H9 (cell line): Measurements from ENCODE around the gene QSOX1. TPM values are rescaled to one million over a fixed set of nuclear protein-coding genes. Genes with fewer than 3 reads are reported as not detected.
A peak's percentile ranks its signal among the peaks of the same experiment; 100 is the strongest.

Experiments used
- DNase-seq: peaks from one replicate; pipeline ENCODE4 v3.0.0-alpha.2; 2017
- H2AFZ ChIP-seq: one replicate; pipeline ENCODE4 v1.6.1; 2013; ENCODE audit warnings: mild to moderate bottlenecking, low read length, control low read depth, moderate library complexity
- H2AK5ac ChIP-seq: 2 replicates; pipeline ENCODE4 v1.6.1; 2013; ENCODE audit warnings: low read length, control low read depth, mixed read lengths; ENCODE audit not compliant: insufficient read length
- H2BK120ac ChIP-seq: one replicate; pipeline ENCODE4 v1.6.1; 2013; ENCODE audit warnings: low read depth, mild to moderate bottlenecking, low read length, control low read depth, inconsistent platforms; ENCODE audit not compliant: poor library complexity, severe bottlenecking
- H2BK12ac ChIP-seq: 2 replicates; pipeline ENCODE4 v1.6.1; 2013; ENCODE audit warnings: low read length, control low read depth, mixed read lengths, low read depth; ENCODE audit not compliant: insufficient read length
- H2BK15ac ChIP-seq: 2 replicates; pipeline ENCODE4 v1.6.1; 2013; ENCODE audit warnings: low read depth, low read length, control low read depth
- H2BK20ac ChIP-seq: one replicate; pipeline ENCODE4 v1.6.1; 2013; ENCODE audit warnings: low read depth, mild to moderate bottlenecking, low read length, control low read depth, inconsistent platforms; ENCODE audit not compliant: poor library complexity, severe bottlenecking
- H2BK5ac ChIP-seq: 2 replicates; pipeline ENCODE4 v1.6.1; 2013; ENCODE audit warnings: low read length, control low read depth, mixed read lengths; ENCODE audit not compliant: insufficient read length
- H3K14ac ChIP-seq: 2 replicates; pipeline ENCODE4 v1.6.1; 2013; ENCODE audit warnings: low read length, control low read depth; ENCODE audit not compliant: insufficient read depth
- H3K18ac ChIP-seq: 2 replicates; pipeline ENCODE4 v1.6.1; 2013; ENCODE audit warnings: low read depth, mild to moderate bottlenecking, mixed read lengths, low read length, control low read depth; ENCODE audit not compliant: insufficient read length
- H3K23ac ChIP-seq: 2 replicates; pipeline ENCODE4 v1.6.1; 2013; ENCODE audit warnings: low read length, control low read depth, mixed read lengths, low read depth; ENCODE audit not compliant: insufficient read length
- H3K23me2 ChIP-seq: 2 replicates; pipeline ENCODE4 v1.6.1; 2013; ENCODE audit warnings: low read depth, mild to moderate bottlenecking, mixed read lengths, low read length, control low read depth; ENCODE audit not compliant: insufficient read length, poor library complexity, severe bottlenecking
- H3K27ac ChIP-seq: 2 replicates; pipeline ENCODE4 v1.5.1; 2013; ENCODE audit warnings: low read length, control low read depth, mixed read lengths, low read depth; ENCODE audit not compliant: insufficient read length
- H3K27me3 ChIP-seq: 2 replicates; pipeline ENCODE4 v1.6.1; 2013; ENCODE audit warnings: low read length, control low read depth, inconsistent platforms; ENCODE audit not compliant: insufficient read depth
- H3K4ac ChIP-seq: 2 replicates; pipeline ENCODE4 v1.6.1; 2013; ENCODE audit warnings: low read depth, mild to moderate bottlenecking, control low read depth, inconsistent platforms, low read length, moderate library complexity
- H3K4me1 ChIP-seq: 2 replicates; pipeline ENCODE4 v1.6.1; 2013; ENCODE audit warnings: low read length, control low read depth, inconsistent platforms; ENCODE audit not compliant: insufficient read depth
- H3K4me2 ChIP-seq: 2 replicates; pipeline ENCODE4 v1.6.1; 2013; ENCODE audit warnings: low read length, control low read depth, mixed read lengths; ENCODE audit not compliant: insufficient read length, insufficient read depth
- H3K56ac ChIP-seq: 2 replicates; pipeline ENCODE4 v1.6.1; 2013; ENCODE audit warnings: low read depth, mild to moderate bottlenecking, mixed read lengths, low read length, control low read depth; ENCODE audit not compliant: insufficient read length
- H3K79me1 ChIP-seq: 2 replicates; pipeline ENCODE4 v1.6.1; 2013; ENCODE audit warnings: low read depth, mild to moderate bottlenecking, moderate library complexity, low read length, control low read depth, inconsistent platforms; ENCODE audit not compliant: insufficient read depth, poor library complexity, severe bottlenecking
- H3K79me2 ChIP-seq: 2 replicates; pipeline ENCODE4 v1.6.1; 2013; ENCODE audit warnings: low read length, control low read depth, inconsistent platforms; ENCODE audit not compliant: insufficient read depth
- H3K9ac ChIP-seq: 2 replicates; pipeline ENCODE4 v1.6.1; 2013; ENCODE audit warnings: low read length, control low read depth, mixed read lengths; ENCODE audit not compliant: insufficient read length; ENCODE audit errors: extremely low read depth
- H3K9me3 ChIP-seq: one replicate; pipeline ENCODE4 v1.6.1; 2013; ENCODE audit warnings: low read depth, low read length, inconsistent platforms; ENCODE audit not compliant: control insufficient read depth
- H3T11ph ChIP-seq: one replicate; pipeline ENCODE4 v1.6.1; 2013; ENCODE audit warnings: mild to moderate bottlenecking, low read length, control low read depth, inconsistent platforms
- H4K20me1 ChIP-seq: one replicate; pipeline ENCODE4 v1.6.1; 2013; ENCODE audit not compliant: control insufficient read depth, insufficient read length, insufficient read depth
- H4K5ac ChIP-seq: 2 replicates; pipeline ENCODE4 v1.6.1; 2013; ENCODE audit warnings: low read depth, mild to moderate bottlenecking, mixed read lengths, low read length, control low read depth; ENCODE audit not compliant: insufficient read length
- H4K8ac ChIP-seq: replicated peaks from 2 replicates; pipeline ENCODE4 v1.6.1; 2013; ENCODE audit warnings: low read length, control low read depth, mixed read lengths, low read depth; ENCODE audit not compliant: insufficient read length
- H4K91ac ChIP-seq: 2 replicates; pipeline ENCODE4 v1.6.1; 2013; ENCODE audit warnings: low read depth, mild to moderate bottlenecking, moderate library complexity, mixed read lengths, low read length, control low read depth; ENCODE audit not compliant: insufficient read length
- H3K27ac Mint-ChIP-seq, 3 experiments: 2 replicates in 2 of 3; 3 replicates in 1 of 3; pipeline ENCODE4 v1.8.0; 2020 to 2021; ENCODE audit warnings: mixed read lengths in 3 of 3, mild to moderate bottlenecking in 1 of 3, moderate library complexity in 1 of 3
- H3K27me3 Mint-ChIP-seq: 2 replicates; pipeline ENCODE4 v1.8.0; 2021; ENCODE audit warnings: low read depth, mild to moderate bottlenecking, moderate library complexity, mixed read lengths
- H3K36me3 Mint-ChIP-seq, 3 experiments: 2 replicates in 2 of 3; 3 replicates in 1 of 3; pipeline ENCODE4 v1.8.0; 2020 to 2021; ENCODE audit warnings: low read depth in 3 of 3, mixed read lengths in 3 of 3; ENCODE audit not compliant: insufficient read depth in 1 of 3
- H3K4me1 Mint-ChIP-seq, 2 experiments: 2 replicates each; pipeline ENCODE4 v1.8.0; 2020; ENCODE audit warnings: mixed read lengths in 2 of 2
- H3K4me3 Mint-ChIP-seq, 2 experiments: 2 replicates in 1 of 2; 3 replicates in 1 of 2; pipeline ENCODE4 v1.8.0; 2020 to 2021; ENCODE audit warnings: mild to moderate bottlenecking in 2 of 2, mixed read lengths in 2 of 2, moderate library complexity in 1 of 2
- H3K9me3 Mint-ChIP-seq, 2 experiments: 2 replicates in 1 of 2; 3 replicates in 1 of 2; pipeline ENCODE4 v1.8.0; 2020; ENCODE audit warnings: mild to moderate bottlenecking in 2 of 2, mixed read lengths in 2 of 2, moderate library complexity in 1 of 2
- WGBS: extraction: QIAGEN DNeasy Blood & Tissue Kit; methylation state at CpG from one replicate; pipeline ENCODE4 v1.1.7; 2013; ENCODE audit warnings: missing lambda C conversion rate, low lambda C conversion rate, mixed read lengths; ENCODE audit not compliant: insufficient read length; ENCODE audit errors: extremely low coverage; 5-methylcytosine and 5-hydroxymethylcytosine counted together
- long read RNA-seq: library from polyadenylated mRNA; unstranded; transcript quantifications from one replicate; pipeline ENCODE4 v2.0.0, GENCODE V29; 2020
- total RNA-seq: library from RNA; stranded (reverse); gene quantifications from 2 replicates; pipeline ENCODE4 v1.2.1, GENCODE V29; 2021
- TF ChIP-seq, protein P1 (sequence below): fragments of 200-600 bp; sonication (generic); conservative IDR thresholded peaks from 3 replicates; pipeline ENCODE4 v1.8.0; 2021; ENCODE audit warnings: antibody characterized with exemption, mild to moderate bottlenecking

QSOX1 gene
- total RNA-seq: 76.5 and 79.2 TPM in 2 replicates
- long read RNA-seq, full-length matches to known transcripts: 220 of 336 reads
- long read RNA-seq, partial matches to known transcripts: 33 of 336 reads
- long read RNA-seq, other reads (novel, unspliced or antisense): 83 of 336 reads

DNA sequence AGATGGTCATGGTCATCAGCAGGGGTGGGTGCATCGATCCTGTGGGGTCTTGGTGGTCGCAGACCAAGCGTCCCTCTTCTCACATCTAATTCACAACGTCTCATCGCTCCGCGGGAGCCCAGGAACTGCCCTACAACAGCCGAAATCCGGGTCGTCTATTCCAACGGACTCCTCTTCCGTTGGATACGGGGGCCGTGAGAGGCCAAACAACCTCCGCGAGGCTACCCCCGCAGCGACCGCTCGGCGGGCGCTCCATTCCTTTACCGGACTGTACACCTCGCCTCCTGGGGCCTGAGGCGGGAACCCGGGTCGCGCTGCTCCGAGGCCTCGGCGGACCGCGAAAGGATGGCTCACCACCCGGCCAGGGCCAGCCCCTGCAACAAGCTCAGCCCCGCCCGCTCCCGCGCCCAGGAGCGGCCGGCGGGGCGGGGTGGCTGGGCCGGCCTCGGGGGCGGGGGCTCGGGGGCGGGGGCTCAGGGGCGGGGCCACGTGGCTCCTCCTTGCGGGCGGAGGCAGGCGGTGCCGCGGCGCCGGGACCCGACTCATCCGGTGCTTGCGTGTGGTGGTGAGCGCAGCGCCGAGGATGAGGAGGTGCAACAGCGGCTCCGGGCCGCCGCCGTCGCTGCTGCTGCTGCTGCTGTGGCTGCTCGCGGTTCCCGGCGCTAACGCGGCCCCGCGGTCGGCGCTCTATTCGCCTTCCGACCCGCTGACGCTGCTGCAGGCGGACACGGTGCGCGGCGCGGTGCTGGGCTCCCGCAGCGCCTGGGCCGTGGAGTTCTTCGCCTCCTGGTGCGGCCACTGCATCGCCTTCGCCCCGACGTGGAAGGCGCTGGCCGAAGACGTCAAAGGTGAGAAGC, at the start of gene QSOX1:
QSOX1 (plus strand) TSS at position 545 of the 857 bp plus-strand sequence; CDS start at position 584, 39 bp downstream.
- Histone ChIP-seq H2BK15ac (no peak within 1 kb of the TSS), H3K79me1 (no peaks in the 10 kb centered on the region), H3K9ac (peak within 1 kb of the TSS; percentile 73), H2AFZ (no peak within 1 kb of the TSS), H3K14ac (peak within 1 kb of the TSS; percentile 85), H2BK20ac (no peak within 1 kb of the TSS), H3K4ac (no peak within 1 kb of the TSS), H2BK12ac (no peak within 1 kb of the TSS), H3T11ph (no peak within 1 kb of the TSS), H3K23ac (no peak within 1 kb of the TSS), H3K9me3 (no peaks in the 10 kb centered on the region), H4K8ac (no peak within 1 kb of the TSS), H3K79me2 (peaks cover 3% of the 10 kb centered on the region; the same call in 1 of the 2 replicates), H3K56ac (no peak within 1 kb of the TSS), H2AK5ac (no peak within 1 kb of the TSS), H4K20me1 (no peaks in the 10 kb centered on the region), H4K5ac (no peak within 1 kb of the TSS), H2BK5ac (no peak within 1 kb of the TSS), H2BK120ac (no peak within 1 kb of the TSS), H3K4me2 (peak within 1 kb of the TSS; percentile 93), H3K27me3 (no peaks in the 10 kb centered on the region; the same call in 1 of the 2 replicates), H3K23me2 (peaks cover 8% of the 10 kb centered on the region), H3K18ac (no peak within 1 kb of the TSS), H3K4me1 (no peaks in the 10 kb centered on the region; the same call in 1 of the 2 replicates), H4K91ac (no peak within 1 kb of the TSS), H3K27ac (no peak within 1 kb of the TSS)
- peak within 1 kb of the TSS; percentile 93 for H3K4me3 Mint-ChIP-seq
- H3K27ac Mint-ChIP-seq: peak within 1 kb of the TSS in 2 of 3 experiments; percentile 20 to 85; a peak in 3 of 7 replicates
- no peaks in the 10 kb centered on the region; a peak in 1 of 7 replicates for H3K36me3 Mint-ChIP-seq
- peaks cover 29% of the 10 kb centered on the region for H3K27me3 Mint-ChIP-seq
- DNase-seq: peak; percentile 90
- TF ChIP-seq, protein P1, sequence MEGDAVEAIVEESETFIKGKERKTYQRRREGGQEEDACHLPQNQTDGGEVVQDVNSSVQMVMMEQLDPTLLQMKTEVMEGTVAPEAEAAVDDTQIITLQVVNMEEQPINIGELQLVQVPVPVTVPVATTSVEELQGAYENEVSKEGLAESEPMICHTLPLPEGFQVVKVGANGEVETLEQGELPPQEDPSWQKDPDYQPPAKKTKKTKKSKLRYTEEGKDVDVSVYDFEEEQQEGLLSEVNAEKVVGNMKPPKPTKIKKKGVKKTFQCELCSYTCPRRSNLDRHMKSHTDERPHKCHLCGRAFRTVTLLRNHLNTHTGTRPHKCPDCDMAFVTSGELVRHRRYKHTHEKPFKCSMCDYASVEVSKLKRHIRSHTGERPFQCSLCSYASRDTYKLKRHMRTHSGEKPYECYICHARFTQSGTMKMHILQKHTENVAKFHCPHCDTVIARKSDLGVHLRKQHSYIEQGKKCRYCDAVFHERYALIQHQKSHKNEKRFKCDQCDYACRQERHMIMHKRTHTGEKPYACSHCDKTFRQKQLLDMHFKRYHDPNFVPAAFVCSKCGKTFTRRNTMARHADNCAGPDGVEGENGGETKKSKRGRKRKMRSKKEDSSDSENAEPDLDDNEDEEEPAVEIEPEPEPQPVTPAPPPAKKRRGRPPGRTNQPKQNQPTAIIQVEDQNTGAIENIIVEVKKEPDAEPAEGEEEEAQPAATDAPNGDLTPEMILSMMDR: peak; percentile 26; the same call in 1 of the 3 replicates
- H3K9me3 Mint-ChIP-seq: no peaks in the 10 kb centered on the region
- WGBS: no CpG with 5 or more reads among the region's 100 CpGs
- H3K4me1 Mint-ChIP-seq: peaks cover 22 to 33% of the 10 kb centered on the region in 2 experiments
